Loucy (cell line): ENCODE results near the gene ACCSL.

Experiments used
- H2AFZ ChIP-seq: fragments of 200-600 bp; sonication (generic); 2 replicates; pipeline ENCODE4 v1.6.0; 2016; ENCODE audit warnings: antibody characterized with exemption, mild to moderate bottlenecking, low read length, moderate library complexity
- H3F3A ChIP-seq: fragments of 200-600 bp; 2 replicates; pipeline ENCODE4 v1.6.0; 2016; ENCODE audit warnings: antibody characterized with exemption, low read depth, mild to moderate bottlenecking
- H3K27me3 ChIP-seq: fragments of 200-600 bp; sonication (generic); 2 replicates; pipeline ENCODE4 v1.6.1; 2014; ENCODE audit warnings: low read length, mild to moderate bottlenecking; ENCODE audit not compliant: insufficient read depth, poor library complexity, severe bottlenecking
- H3K36me3 ChIP-seq: fragments of 200-600 bp; sonication (generic); 2 replicates; pipeline ENCODE4 v1.6.1; 2016; ENCODE audit warnings: low read length; ENCODE audit not compliant: insufficient read depth
- H3K4me1 ChIP-seq: fragments of 200-600 bp; sonication (generic); 2 replicates; pipeline ENCODE4 v1.5.1; 2014; ENCODE audit warnings: low read length, mild to moderate bottlenecking; ENCODE audit not compliant: insufficient read depth, poor library complexity, severe bottlenecking
- H3K4me2 ChIP-seq: fragments of 200-600 bp; sonication (generic); 2 replicates; pipeline ENCODE4 v1.6.0; 2014; ENCODE audit warnings: antibody characterized with exemption, low read length, low read depth, mild to moderate bottlenecking; ENCODE audit not compliant: poor library complexity, severe bottlenecking
- H3K4me3 ChIP-seq: fragments of 200-600 bp; sonication (generic); 2 replicates; pipeline ENCODE4 v1.5.1; 2014; ENCODE audit warnings: low read length, mild to moderate bottlenecking, mixed read lengths; ENCODE audit not compliant: poor library complexity, severe bottlenecking
- H3K79me2 ChIP-seq: fragments of 200-600 bp; sonication (generic); 2 replicates; pipeline ENCODE4 v1.6.1; 2014; ENCODE audit warnings: low read length; ENCODE audit not compliant: insufficient read depth
- H3K9ac ChIP-seq: fragments of 200-600 bp; sonication (generic); 2 replicates; pipeline ENCODE4 v1.6.0; 2014; ENCODE audit warnings: mild to moderate bottlenecking, low read depth, low read length, moderate library complexity; ENCODE audit not compliant: poor library complexity, severe bottlenecking
- H3K9me2 ChIP-seq: fragments of 200-600 bp; sonication (generic); replicated peaks from 2 replicates; pipeline ENCODE4 v1.6.1; 2016; ENCODE audit warnings: low read depth, low read length, mixed read lengths
- H3K9me3 ChIP-seq: fragments of 200-600 bp; sonication (generic); 2 replicates; pipeline ENCODE4 v1.6.1; 2014; ENCODE audit warnings: mild to moderate bottlenecking, antibody characterized with exemption, low read length, low read depth; ENCODE audit not compliant: insufficient read depth
- H4K20me1 ChIP-seq: fragments of 200-600 bp; sonication (generic); 2 replicates; pipeline ENCODE4 v1.6.0; 2014; ENCODE audit warnings: antibody characterized with exemption, low read length, mild to moderate bottlenecking; ENCODE audit not compliant: insufficient read depth, poor library complexity, severe bottlenecking
- EZH2phosphoT487 ChIP-seq: fragments of 200-600 bp; IDR thresholded peaks from 2 replicates; pipeline ENCODE4 v1.6.1; 2018; ENCODE audit warnings: antibody characterized with exemption, mild to moderate bottlenecking, moderate library complexity, borderline replicate concordance
- TF ChIP-seq, protein P1 (sequence below): fragments of 200-600 bp; sonication (generic); conservative IDR thresholded peaks from 2 replicates; pipeline ENCODE4 v1.5.1; 2014; ENCODE audit warnings: mild to moderate bottlenecking, antibody characterized with exemption, low read length

Gene ACCSL

DNA sequence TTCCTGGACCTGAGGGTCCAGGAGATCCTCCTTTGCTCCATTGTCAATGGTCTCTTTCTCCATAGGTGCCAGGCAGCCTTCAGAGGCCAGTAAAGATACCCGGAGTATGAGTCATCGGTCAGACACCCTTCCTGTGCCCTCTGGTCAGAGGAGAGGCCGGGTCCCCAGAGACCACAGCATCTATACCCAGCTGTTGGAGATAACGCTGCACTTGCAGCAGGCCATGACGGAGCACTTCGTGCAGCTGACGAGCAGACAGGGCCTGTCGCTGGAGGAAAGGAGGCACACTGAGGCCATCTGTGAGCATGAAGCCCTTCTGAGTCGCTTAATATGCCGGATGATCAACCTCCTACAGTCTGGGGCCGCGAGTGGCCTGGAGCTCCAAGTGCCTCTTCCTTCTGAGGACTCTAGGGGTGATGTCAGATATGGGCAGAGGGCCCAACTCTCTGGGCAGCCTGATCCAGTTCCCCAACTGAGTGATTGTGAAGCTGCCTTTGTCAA lies at the start of gene ACCSL:
Gene ACCSL, plus strand, starts transcription at position 51 of the 501 bp plus-strand sequence. Its CDS starts 56 bp downstream, at position 107.
- H3K79me2 ChIP-seq: no peaks in the 10 kb centered on the region

DNA sequence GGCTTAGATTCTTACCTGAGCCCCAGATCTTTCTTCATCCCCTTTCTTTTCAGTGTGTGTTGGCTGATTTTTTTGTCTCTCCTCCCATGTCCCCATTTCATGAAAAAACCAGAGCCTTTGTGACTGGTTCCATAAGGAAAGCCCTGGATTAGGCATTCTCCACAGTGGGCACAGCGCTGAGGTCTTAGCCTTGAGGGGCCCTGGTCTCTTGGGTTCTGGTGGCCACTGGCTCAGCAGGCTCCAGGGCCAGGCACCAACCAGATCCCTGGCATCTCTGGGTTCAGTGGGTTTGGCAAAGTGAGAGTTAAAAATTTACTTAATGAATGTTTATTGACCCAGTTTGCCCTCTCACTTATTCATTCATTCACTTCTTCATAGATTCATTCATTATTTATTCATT lies 49.5 kb upstream of the ACCSL start:
- Histone ChIP-seq H3K4me3 (no peak overlapping the region), H4K20me1 (no peaks in the 10 kb centered on the region), H3K4me1 (no peaks in the 10 kb centered on the region), H3K79me2 (no peaks in the 10 kb centered on the region), H3K27me3 (no peaks in the 10 kb centered on the region), H2AFZ (no peak overlapping the region), H3F3A (no peaks in the 10 kb centered on the region), H3K36me3 (no peaks in the 10 kb centered on the region), H3K9me2 (no peaks in the 10 kb centered on the region), H3K9ac (no peak overlapping the region), H3K4me2 (no peak overlapping the region), H3K9me3 (no peaks in the 10 kb centered on the region)
- no peak for TF ChIP-seq EZH2phosphoT487
- TF ChIP-seq, protein P1, sequence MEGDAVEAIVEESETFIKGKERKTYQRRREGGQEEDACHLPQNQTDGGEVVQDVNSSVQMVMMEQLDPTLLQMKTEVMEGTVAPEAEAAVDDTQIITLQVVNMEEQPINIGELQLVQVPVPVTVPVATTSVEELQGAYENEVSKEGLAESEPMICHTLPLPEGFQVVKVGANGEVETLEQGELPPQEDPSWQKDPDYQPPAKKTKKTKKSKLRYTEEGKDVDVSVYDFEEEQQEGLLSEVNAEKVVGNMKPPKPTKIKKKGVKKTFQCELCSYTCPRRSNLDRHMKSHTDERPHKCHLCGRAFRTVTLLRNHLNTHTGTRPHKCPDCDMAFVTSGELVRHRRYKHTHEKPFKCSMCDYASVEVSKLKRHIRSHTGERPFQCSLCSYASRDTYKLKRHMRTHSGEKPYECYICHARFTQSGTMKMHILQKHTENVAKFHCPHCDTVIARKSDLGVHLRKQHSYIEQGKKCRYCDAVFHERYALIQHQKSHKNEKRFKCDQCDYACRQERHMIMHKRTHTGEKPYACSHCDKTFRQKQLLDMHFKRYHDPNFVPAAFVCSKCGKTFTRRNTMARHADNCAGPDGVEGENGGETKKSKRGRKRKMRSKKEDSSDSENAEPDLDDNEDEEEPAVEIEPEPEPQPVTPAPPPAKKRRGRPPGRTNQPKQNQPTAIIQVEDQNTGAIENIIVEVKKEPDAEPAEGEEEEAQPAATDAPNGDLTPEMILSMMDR: no peak

More for the DNA sequence above, at the start of gene ACCSL:
- TF ChIP-seq, protein P1: no peak
- no peak for TF ChIP-seq EZH2phosphoT487
- H3K36me3 ChIP-seq: no peaks in the 10 kb centered on the region
- no peaks in the 10 kb centered on the region for H3K9me2 ChIP-seq
- H3F3A ChIP-seq: no peaks in the 10 kb centered on the region
- no peak within 1 kb of the TSS for H3K4me2 ChIP-seq
- H3K4me1 ChIP-seq: no peaks in the 10 kb centered on the region
- no peak within 1 kb of the TSS for H3K9ac ChIP-seq
- H4K20me1 ChIP-seq: no peaks in the 10 kb centered on the region
- no peak within 1 kb of the TSS; the same call in 1 of the 2 replicates for H2AFZ ChIP-seq
- H3K4me3 ChIP-seq: no peak within 1 kb of the TSS
- no peaks in the 10 kb centered on the region for H3K9me3 ChIP-seq
- no peaks in the 10 kb centered on the region for H3K27me3 ChIP-seq

- no peaks in the 10 kb centered on the region for H3F3A ChIP-seq
- TF ChIP-seq EZH2phosphoT487: no peak
- TF ChIP-seq, protein P1: no peak
- no peaks in the 10 kb centered on the region for H3K9me2 ChIP-seq
- no peak overlapping the region for H3K4me3 ChIP-seq
- H4K20me1 ChIP-seq: no peaks in the 10 kb centered on the region
- no peak overlapping the region for H2AFZ ChIP-seq
- H3K36me3 ChIP-seq: no peaks in the 10 kb centered on the region
- no peak overlapping the region for H3K9ac ChIP-seq
- no peaks in the 10 kb centered on the region for H3K79me2 ChIP-seq
- no peaks in the 10 kb centered on the region for H3K27me3 ChIP-seq
- no peaks in the 10 kb centered on the region for H3K9me3 ChIP-seq
- no peaks in the 10 kb centered on the region for H3K4me1 ChIP-seq
- no peak overlapping the region for H3K4me2 ChIP-seq
Measured at GRCh38 chr11:44000731-44001130, 47.0 kb upstream of the ACCSL start.
